ENCODE measurements around the gene TUBA1C. TPM values are rescaled to one million over a fixed set of nuclear protein-coding genes. Genes with fewer than 3 reads are reported as not detected.

The TUBA1C gene
- total RNA-seq, 1 donor from 2014 or later, result 66.7 TPM

GRCh38 chr12:49288922-49289555 lies 24.2 kb downstream of the TUBA1C start:
- Mint-ChIP-seq H3K9me3 (ENCODE audit: unreplicated experiment) (peaks cover 14% of the 10 kb centered on the region), H3K27me3 (ENCODE audit: unreplicated experiment) (peaks cover 16% of the 10 kb centered on the region), H3K27ac (ENCODE audit: unreplicated experiment) (no peak overlapping the region), H3K4me1 (ENCODE audit: low read depth, unreplicated experiment) (peaks cover 8% of the 10 kb centered on the region), H3K4me3 (ENCODE audit: unreplicated experiment) (no peak overlapping the region), H3K36me3 (ENCODE audit: unreplicated experiment) (no peaks in the 10 kb centered on the region)
- TF ChIP-seq, protein P1, sequence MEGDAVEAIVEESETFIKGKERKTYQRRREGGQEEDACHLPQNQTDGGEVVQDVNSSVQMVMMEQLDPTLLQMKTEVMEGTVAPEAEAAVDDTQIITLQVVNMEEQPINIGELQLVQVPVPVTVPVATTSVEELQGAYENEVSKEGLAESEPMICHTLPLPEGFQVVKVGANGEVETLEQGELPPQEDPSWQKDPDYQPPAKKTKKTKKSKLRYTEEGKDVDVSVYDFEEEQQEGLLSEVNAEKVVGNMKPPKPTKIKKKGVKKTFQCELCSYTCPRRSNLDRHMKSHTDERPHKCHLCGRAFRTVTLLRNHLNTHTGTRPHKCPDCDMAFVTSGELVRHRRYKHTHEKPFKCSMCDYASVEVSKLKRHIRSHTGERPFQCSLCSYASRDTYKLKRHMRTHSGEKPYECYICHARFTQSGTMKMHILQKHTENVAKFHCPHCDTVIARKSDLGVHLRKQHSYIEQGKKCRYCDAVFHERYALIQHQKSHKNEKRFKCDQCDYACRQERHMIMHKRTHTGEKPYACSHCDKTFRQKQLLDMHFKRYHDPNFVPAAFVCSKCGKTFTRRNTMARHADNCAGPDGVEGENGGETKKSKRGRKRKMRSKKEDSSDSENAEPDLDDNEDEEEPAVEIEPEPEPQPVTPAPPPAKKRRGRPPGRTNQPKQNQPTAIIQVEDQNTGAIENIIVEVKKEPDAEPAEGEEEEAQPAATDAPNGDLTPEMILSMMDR (IDR thresholded peaks at IDR 0.05; ENCODE audit: partially characterized antibody, unreplicated experiment), result no peak
- no peak for DNase-seq

GRCh38 chr12:49292729-49293055 lies 27.8 kb downstream of the TUBA1C start:
- Mint-ChIP-seq H3K36me3 (ENCODE audit: unreplicated experiment) (no peaks in the 10 kb centered on the region), H3K4me3 (ENCODE audit: unreplicated experiment) (peak overlapping the region; percentile 93), H3K27me3 (ENCODE audit: unreplicated experiment) (peaks cover 22% of the 10 kb centered on the region), H3K27ac (ENCODE audit: unreplicated experiment) (peak overlapping the region; percentile 99), H3K4me1 (ENCODE audit: low read depth, unreplicated experiment) (peaks cover 6% of the 10 kb centered on the region), H3K9me3 (ENCODE audit: unreplicated experiment) (peaks cover 19% of the 10 kb centered on the region)
- TF ChIP-seq, protein P1 (IDR thresholded peaks at IDR 0.05; ENCODE audit: partially characterized antibody, unreplicated experiment), result no peak
- DNase-seq, result no peak

DNA sequence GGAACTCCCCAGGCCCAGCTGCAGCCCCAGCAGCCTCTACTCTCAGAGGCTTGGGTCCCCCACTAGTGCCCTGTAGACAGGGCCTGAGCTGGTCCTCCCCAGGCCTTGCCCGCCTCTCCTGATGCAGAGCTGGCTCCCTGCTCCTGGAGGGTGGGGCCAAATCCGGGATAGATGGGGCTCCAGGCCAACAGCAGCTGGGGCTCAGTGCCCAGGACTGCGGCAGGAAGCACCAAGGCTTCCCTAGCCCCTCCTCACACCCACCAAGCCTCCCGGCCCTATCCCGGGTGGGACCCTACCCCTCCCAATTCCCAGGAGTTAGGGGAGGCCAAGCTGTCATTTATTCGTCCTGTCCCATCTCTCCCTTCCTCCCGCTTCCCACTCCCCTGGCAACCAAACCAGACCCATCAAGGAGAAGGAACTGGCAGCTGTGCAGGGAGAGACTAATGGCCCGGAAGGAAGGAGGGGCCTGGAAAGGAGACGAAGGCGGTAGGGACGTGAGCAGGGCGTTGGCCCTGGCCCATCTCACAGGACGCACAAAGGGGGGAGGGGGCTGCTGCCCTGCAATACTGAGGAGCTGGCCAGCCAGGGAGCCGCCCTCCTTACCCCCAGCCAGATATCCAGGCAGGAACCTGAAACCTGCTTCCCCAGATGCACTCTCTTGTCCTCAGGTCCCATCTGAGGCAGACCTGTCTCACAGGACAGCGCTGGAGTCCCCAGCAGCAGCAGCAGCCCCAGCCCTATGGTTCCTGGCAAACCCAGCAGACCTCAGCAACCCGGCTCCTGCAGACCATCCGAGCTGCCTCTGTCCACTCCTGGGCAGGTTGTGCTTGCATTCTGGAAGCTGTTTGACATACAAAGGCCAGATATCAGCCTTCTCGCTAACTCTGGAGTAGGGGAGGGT lies 28.4 kb downstream of the TUBA1C start:
- peaks cover 27% of the 10 kb centered on the region for H3K27me3 Mint-ChIP-seq (ENCODE audit: unreplicated experiment)
- H3K4me3 Mint-ChIP-seq (ENCODE audit: unreplicated experiment), result peak overlapping the region; percentile 93
- peak overlapping the region; percentile 99 for H3K27ac Mint-ChIP-seq (ENCODE audit: unreplicated experiment)
- peak; percentile 84 for DNase-seq
- H3K36me3 Mint-ChIP-seq (ENCODE audit: unreplicated experiment), result peaks cover 1% of the 10 kb centered on the region
- H3K9me3 Mint-ChIP-seq (ENCODE audit: unreplicated experiment), result peaks cover 19% of the 10 kb centered on the region
- peaks cover 8% of the 10 kb centered on the region for H3K4me1 Mint-ChIP-seq (ENCODE audit: low read depth, unreplicated experiment)
- TF ChIP-seq, protein P1 (IDR thresholded peaks at IDR 0.05; ENCODE audit: partially characterized antibody, unreplicated experiment), result no peak

DNA sequence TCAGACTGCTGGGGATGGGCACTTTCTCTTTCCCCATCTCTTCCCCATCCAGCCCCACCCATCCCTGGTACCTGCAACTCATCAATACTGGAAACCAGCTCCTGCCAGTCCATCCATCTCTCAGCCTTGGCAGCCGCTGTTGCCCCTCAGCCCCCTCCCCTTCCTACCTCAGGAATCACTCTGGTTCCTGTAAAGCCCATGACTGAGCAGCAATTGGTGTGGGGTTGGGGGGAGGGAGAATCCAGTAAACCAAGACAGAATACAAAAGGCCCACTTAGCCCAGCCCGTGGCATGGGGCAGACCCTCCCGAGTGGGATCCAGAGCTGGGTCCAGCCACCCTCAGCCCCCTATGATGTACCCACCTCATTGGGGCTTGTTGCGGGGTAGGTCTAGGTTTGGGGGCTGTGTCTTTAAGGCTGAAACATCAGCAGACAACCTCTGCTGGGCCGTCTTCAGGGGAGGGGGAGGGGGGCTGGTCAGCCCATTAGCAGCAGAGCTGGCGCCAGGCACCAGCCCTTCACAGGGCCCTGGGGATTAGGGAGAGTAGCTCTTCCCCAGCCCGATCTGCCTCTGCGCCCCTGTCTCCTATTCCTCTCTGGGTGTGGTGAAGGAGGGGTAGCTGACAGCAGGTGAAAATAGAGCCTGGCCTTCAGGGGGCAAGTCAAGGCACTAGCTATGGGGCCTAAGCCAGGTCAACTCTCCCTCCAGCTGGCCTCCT lies 29.4 kb downstream of the TUBA1C start:
- Mint-ChIP-seq H3K27ac (ENCODE audit: unreplicated experiment) (peak overlapping the region; percentile 99), H3K9me3 (ENCODE audit: unreplicated experiment) (peaks cover 26% of the 10 kb centered on the region), H3K4me1 (ENCODE audit: low read depth, unreplicated experiment) (peaks cover 12% of the 10 kb centered on the region), H3K36me3 (ENCODE audit: unreplicated experiment) (peaks cover 8% of the 10 kb centered on the region), H3K27me3 (ENCODE audit: unreplicated experiment) (peaks cover 31% of the 10 kb centered on the region), H3K4me3 (ENCODE audit: unreplicated experiment) (peak overlapping the region; percentile 93)
- TF ChIP-seq, protein P1 (IDR thresholded peaks at IDR 0.05; ENCODE audit: partially characterized antibody, unreplicated experiment), result no peak
- peak; percentile 84 for DNase-seq

All from glutamatergic neuron (in vitro differentiated cells).